GM19023 (cell line): ENCODE measurements around the gene JUP.
"Not testable (repeated sequence)": the region's sequence is repeated elsewhere in the genome, so short reads cannot be mapped to it uniquely, and the experiment has no call there.

Experiments
- ATAC-seq: cut with Tn5 transposase; IDR thresholded peaks from one replicate; pipeline ENCODE4 v1.9.1; 2021; ENCODE audit warnings: mild to moderate bottlenecking, moderate library complexity; ENCODE audit not compliant: unreplicated experiment

The JUP gene

DNA sequence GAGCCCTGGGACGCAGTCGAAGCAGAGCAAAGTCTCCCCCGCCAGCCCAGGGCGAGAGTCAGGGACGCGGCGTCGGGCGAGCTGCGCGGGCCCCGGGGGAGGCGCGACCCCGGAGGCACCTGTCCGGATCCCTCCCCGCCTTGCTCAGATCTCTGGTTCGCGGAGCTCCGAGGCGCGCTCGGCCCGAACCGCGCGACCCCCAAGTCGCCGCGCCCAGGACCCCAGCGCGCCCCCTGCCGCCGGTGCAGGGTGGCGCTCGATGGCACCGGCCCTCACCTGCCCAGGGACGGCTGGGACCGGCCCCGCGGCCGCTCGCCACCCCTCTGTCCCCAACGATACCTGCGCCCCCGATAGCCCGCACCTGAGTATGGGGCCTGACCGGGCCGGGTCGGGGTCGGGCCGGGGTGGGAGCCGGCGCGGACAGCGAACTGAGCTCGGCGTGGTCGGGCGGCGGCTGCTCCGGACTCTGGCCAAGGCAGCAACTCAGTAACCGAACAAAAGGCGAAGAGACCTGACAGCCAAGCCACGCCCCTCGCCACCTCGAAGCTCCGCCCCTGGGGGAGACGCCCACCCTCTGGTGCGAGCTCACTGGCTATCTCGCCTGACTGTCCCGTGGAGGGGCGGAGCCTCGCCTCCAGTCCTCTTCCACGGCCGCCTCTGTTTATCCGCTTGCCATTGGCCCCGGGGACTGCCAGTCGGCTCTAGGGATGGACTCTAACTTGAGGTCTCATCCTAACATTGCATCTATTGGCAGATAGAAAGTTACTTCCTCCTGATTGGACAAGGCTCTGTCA lies at the start of gene JUP:
TSS of gene JUP (minus strand) at position 485 of the 794 bp plus-strand sequence. CDS start 14,857 bp downstream, outside the sequence.
- ATAC-seq: peak; percentile 77

DNA sequence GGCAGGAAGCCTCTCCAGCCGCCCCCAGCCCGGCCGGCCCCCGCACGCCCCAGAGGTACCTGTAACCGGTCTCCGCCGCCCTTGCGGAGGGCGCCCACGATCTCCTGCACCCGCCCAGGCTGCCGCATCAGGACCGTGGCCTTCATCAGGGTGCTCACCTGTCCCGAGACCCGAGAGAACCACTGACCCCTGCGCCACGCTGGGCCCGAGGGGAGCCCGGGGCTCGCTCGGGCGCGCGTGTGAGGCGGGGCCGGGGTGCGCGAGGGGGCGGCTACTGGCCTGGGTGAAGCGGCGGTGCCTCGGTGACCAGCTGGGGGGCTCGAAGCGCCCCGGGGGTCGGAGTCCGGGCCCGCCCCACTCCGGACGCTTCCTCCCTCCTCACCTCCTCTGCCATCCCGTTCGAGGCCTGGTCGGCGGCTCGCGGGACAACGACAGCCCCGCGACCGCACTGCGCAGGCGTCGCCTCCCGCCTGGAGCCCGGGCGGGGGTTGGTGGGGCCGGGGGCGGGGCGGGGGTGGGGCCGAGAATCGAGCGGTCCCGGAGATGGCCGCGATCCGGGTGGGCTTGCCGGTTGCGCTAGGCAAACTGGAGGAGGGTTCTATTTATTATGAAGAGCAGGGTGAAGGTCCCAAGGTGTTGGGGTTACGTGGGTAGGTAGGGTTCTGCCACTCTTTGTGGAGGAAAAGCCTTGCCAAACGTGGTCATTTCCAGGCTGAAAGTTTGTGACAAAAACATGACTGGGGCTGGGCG lies 49.5 kb upstream of the JUP start, which contains the start of gene NT5C3B:
TSS of gene NT5C3B (minus strand) at position 433 of the 750 bp plus-strand sequence. CDS start at position 394, 39 bp downstream.
- ATAC-seq: peak; percentile 64

DNA sequence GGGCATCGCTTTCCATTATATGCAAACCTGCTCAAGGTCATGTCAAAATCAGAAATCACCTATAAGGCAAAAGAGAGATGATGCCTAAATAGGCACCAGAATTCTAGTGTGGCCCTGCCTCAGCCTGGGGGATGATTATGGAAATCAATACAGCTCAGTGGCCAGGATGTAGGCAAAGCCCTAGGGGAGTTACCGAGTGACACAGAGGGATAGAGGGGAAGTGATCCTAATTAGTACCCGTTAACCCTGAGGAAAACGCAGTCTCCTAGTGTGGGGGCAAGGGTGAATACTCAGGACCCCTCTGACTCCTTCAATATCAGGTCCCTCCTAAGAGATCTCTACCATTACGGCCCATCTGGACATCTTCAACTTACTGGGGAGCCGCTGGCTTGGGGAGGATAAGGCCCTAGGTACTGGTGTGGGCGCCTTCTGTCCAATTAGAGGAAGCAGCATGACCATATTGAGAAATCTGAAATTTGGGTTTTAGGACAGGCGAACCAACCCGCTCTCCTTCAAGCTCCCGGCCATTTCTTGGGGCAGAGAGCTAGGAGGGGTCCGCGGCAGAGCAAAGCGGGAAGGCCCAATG lies 48.8 kb upstream of the JUP start:
- ATAC-seq: peak; percentile 29

DNA sequence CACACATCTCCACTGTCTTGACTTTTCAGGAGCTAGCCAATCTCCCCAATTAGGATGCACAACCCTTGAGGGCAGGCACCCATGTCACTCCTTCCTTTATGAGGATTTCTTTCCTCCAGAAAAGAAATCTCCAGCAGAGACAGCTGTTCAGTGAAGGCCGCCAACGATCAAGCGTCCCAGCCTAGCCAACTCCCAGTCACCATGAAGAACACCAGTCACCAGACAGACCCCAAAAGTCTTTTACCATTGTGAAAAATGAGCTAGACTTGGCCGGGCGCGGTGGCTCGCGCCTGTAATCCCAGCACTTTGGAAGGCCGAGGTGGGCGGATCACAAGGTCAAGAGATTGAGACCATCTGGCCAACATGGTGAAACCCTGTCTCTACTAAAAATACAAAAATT lies 43.5 kb upstream of the JUP start:
- not testable (repeated sequence) for ATAC-seq

DNA sequence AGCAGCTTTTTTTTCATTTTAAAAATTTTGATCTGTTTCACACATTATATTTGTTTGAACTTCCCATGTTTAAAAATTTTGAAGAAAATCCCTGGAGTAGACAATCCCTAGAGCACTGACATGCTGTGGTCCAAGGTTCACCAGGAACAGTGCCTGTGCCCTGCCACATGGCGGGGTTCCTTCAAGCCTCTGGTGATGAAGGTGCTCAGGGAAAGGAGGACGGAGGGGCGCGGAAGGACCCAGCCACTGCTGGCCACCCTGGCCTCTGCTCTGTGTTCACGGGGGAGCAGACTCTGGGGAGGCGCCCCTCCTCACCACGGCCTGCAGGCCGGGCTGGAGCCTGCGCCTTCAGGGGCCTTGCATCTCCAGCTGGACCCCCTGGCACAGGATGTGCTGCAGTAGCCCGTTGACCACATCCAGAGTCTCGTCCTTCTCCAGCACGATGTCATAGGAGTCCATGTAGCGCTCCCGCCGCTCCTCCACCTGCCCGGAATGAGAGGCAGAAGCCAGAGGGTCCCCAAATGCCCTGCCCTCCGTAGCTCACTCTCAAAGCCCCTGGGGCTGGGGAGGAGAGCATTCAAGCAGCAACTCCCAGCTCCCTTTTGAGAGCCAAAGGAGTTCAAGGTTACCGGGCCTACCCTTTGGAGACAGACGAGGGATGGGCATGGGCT lies 38.8 kb upstream of the JUP start:
- no peak for ATAC-seq

DNA sequence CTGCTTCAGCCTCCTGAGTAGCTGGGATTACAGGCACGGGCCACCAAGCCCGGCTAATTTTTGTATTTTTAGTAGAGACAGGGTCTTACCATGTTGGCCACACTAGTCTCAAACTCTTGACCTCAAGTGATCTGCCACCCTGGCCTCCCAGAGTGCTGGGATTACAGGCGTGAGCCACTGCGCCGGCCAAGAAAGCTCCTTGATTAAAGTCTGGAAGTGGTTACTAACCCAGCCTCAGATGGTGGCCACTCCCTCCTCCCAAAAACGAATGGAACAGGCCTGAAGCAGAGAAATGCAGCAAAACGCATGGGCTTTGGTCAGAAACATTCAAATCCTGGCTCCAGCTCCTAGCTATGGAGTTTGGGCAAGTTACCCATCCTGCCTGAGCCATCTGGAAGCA lies 37.6 kb upstream of the JUP start:
- ATAC-seq: no peak

DNA sequence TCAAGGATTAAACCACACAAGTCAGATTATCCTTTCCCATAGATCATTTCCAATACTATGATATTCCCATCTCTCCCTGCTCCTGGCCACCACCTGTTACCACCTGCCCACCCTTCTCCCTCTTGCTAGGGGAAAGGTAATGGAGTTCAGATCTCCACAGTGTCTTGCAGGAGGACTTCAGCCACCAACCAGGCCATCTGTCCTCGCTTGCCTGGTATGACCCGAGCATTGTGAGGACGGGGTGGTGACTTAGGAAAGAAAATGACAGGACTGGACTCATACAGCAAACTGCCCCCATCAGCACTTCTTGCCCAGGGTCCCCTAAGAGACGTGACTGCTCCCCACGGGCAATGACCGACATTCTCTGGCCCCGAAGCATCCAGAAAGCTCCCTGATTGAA lies 37.1 kb upstream of the JUP start:
- ATAC-seq: no peak

DNA sequence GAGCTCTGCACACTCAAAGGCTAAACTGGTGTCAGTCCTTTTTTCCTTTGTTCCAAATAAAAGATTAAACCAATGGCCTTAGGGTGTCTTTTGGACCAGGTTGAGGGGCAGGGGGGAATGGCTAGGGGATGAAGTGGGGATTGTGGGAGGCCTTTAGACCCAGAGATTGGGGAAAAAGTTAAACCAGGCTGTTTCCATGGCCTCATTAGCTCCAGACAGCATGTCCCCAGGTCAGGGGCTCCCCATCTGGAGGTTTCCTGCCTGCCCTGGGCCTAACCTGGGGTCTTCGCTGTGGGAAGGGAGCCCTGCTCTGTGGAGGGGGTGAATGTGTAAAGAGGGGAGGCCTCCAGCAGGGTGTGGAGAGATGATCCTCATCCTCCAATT lies 36.6 kb upstream of the JUP start:
- no peak for ATAC-seq

DNA sequence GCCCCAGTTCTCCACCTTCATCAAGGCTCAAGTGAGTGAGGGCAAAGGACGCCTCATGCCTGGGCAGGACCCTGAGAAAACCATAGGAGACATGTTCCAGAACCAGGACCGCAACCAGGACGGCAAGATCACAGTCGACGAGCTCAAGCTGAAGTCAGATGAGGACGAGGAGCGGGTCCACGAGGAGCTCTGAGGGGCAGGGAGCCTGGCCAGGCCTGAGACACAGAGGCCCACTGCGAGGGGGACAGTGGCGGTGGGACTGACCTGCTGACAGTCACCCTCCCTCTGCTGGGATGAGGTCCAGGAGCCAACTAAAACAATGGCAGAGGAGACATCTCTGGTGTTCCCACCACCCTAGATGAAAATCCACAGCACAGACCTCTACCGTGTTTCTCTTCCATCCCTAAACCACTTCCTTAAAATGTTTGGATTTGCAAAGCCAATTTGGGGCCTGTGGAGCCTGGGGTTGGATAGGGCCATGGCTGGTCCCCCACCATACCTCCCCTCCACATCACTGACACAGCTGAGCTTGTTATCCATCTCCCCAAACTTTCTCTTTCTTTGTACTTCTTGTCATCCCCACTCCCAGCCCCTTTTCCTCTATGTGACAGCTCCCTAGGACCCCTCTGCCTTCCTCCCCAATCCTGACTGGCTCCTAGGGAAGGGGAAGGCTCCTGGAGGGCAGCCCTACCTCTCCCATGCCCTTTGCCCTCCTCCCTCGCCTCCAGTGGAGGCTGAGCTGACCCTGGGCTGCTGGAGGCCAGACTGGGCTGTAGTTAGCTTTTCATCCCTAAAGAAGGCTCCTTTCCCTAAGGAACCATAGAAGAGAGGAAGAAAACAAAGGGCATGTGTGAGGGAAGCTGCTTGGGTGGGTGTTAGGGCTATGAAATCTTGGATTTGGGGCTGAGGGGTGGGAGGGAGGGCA lies 36.0 kb upstream of the JUP start:
- ATAC-seq: no peak

DNA sequence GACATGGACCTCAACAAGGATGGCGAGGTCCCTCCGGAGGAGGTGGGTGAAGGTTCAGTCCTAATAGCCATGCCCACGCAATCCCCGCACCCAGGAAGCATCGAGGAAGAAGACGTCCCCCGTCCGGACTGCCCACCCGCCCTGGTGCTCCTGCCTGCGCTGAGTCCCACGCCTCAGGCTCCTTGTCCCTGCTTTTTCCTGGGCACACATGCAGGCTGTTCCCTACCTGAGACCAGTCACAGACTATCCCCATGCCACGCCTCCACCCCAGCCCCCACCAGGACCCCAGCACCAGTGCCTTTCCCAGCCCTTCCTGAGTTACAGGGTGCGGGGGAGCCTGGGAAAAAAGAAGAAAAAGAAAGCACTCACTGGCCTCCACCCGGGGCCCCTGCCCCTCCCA lies 35.3 kb upstream of the JUP start:
- no peak for ATAC-seq

DNA sequence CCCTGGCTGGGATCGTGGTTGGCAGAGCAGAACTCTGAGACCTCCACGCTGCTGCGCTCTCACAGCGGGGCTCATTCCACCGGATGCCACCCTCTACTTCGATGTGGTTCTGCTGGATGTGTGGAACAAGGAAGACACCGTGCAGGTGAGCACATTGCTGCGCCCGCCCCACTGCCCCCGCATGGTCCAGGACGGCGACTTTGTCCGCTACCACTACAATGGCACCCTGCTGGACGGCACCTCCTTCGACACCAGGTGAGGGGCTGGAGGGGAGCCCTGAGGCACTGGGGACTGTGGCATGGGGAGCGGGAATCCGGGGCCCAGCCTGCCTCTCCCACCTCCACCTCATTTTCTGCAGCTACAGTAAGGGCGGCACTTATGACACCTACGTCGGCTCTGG lies 31.5 kb upstream of the JUP start:
- ATAC-seq: no peak

DNA sequence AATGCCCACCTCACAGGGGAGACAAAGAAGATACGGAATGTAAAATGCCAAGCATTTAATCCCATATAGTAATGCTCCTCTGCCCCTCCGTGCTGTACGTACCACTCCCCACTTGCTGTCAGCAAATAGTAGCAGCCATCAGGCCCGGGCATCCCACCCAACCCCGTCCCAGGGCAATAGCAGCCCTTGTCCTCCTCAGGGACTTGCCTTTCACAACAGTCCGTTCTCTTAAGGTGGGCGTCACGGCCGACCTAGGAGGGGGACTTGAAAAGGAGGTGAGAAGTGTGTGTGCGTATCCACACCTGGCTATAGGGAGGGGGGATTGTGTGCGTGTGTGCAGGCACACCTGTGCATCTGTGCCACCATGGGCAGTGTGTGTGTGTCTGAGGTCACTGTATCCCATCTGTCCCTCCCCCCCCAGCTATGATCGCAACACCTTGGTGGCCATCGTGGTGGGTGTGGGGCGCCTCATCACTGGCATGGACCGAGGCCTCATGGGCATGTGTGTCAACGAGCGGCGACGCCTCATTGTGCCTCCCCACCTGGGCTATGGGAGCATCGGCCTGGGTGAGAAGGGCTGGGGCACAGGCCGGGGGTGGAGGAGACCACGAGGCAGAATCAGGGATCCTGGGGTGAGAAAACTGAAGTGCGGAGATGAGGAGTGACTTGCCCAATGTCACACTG lies 30.3 kb upstream of the JUP start:
- ATAC-seq: no peak

DNA sequence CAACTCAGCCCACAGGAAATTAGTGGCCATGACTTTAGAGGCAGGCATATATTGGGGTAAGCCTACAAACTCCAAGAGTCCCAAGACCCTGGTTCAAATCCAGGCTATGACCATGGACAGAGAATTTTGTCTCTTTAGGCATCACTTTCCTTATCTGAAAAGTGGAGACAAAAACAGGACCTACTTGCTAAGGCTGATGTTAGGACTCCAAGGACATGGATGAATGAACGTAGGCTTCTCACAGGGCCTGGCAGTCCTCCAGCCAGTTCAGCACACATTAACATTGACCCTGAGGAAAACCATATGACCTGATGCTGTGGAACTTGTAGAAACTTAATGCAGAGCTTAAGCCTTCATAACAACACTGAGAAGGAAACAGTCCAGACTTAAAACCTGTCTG lies 27.7 kb upstream of the JUP start:
- no peak for ATAC-seq

DNA sequence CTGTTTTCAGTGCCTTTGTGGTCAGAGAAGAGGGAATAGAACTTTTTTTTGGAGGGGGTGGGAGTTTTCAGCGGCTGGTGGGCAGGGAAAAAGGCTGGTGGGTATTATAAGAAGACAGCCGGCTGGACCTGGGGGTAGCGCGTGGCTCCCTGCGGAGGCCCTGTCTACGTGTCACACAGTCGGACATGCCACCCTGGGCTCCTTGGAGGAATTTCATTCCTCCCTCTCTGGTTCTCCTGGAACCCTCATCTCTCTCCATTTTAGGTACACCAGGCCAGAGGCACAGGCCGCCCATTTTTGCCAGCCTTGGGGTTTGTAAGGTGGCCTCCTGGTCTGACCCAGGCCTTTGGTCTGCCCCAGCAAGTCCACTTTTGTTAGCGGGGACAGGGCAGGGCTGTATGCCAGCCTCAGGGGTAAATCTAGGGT lies 27.2 kb upstream of the JUP start:
- no peak for ATAC-seq

DNA sequence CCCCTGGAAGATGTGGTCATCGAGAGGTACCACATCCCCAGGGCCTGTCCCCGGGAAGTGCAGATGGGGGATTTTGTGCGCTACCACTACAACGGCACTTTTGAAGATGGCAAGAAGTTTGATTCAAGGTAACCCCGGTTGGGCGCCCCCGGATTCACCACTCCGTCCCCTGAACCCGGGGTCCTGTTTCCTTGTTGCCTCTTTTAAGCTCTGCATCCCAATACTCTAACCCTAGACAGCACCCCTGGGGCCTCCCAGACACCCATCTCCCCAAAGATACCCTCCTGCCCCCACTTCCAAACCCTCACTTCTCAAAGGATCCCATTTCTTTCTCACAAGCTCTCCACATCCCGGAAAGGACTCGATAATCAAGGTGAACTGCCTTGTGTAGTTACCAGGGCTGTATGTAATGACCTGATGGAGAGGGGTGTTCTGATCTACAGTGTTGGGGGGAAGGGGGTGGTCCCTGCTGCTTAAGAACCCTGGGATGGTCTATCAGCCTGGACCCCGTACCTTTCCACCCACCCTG lies 26.7 kb upstream of the JUP start:
- ATAC-seq: no peak

DNA sequence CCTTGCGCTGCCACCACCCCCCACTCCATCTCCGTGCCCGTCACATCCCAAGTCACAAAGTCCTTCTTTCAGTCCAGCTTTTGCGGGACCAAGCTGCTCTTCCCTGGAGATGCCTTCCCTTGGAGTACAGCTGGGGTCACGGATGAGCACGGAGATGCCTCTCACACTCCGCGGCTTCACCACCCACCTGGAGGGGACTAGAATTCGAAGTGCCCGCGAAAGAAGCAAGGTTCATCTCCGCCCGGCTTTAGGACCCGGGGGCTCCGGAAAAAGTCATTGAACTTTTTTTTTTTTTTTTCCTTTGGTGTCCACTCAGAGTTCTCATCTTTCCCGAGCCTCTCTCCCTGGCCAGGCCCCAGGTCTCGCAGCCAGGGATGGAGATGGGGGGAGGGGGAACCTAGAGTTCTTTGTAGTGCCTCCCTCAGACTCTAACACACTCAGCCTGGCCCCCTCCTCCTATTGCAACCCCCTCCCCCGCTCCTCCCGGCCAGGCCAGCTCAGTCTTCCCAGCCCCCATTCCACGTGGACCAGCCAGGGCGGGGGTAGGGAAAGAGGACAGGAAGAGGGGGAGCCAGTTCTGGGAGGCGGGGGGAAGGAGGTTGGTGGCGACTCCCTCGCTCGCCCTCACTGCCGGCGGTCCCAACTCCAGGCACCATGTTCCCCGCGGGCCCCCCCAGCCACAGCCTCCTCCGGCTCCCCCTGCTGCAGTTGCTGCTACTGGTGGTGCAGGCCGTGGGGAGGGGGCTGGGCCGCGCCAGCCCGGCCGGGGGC lies 26.1 kb upstream of the JUP start, which contains the start of gene FKBP10:
TSS of gene FKBP10 (plus strand) at position 624 of the 771 bp plus-strand sequence. CDS start at position 655, 31 bp downstream.
- no peak for ATAC-seq

DNA sequence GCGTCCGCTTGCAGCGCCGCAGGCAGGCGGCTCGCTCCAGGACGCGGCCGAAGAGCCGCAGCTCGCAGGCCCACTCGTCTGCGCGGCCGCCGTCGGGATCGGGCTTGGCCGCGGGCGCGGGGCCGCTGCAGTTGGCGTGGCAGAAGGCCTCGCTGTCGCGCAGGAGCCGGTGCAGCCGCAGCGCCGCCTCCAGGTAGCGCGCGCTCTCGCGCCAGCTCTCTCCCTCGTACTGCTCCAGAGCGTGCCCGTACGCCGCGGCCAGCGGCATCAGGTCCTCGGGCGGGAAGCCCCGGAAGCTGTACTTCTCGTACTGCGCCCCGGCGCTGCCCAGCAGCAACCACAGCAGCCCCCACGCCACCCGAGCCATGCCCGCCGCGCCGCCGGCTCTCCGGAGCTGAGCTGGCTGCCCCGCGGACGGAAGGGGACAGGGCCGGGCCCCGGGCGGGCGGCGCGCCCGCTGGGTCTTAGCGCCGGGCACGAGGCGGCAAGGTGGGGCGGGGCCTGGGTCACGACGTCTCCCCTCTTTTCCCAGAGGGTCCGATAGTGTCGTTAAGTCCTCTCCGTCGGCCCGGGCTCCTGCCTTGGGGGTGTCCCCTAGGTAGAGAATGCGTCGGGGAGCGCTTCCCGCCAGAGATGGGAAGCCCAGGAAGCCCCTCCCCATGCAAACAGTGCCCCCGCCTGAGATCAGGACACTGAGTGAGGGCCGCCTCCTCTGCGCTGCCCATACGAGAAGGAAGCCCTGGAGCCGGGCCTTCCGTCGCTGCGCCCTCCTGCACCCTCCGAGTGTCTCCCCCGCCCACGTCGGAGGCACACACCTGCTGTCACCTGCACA lies 25.3 kb upstream of the JUP start, which contains the start of gene P3H4:
TSS of gene P3H4 (minus strand) at position 401 of the 832 bp plus-strand sequence. CDS start at position 367, 34 bp downstream.
- ATAC-seq: no peak
